ENCODE measurements around the gene EPRS1.
A peak's percentile ranks its signal among the peaks of the same experiment; 100 is the strongest.
"Not testable (repeated sequence)": the region's sequence is repeated elsewhere in the genome, so short reads cannot be mapped to it uniquely, and the experiment has no call there.

Gene EPRS1

DNA sequence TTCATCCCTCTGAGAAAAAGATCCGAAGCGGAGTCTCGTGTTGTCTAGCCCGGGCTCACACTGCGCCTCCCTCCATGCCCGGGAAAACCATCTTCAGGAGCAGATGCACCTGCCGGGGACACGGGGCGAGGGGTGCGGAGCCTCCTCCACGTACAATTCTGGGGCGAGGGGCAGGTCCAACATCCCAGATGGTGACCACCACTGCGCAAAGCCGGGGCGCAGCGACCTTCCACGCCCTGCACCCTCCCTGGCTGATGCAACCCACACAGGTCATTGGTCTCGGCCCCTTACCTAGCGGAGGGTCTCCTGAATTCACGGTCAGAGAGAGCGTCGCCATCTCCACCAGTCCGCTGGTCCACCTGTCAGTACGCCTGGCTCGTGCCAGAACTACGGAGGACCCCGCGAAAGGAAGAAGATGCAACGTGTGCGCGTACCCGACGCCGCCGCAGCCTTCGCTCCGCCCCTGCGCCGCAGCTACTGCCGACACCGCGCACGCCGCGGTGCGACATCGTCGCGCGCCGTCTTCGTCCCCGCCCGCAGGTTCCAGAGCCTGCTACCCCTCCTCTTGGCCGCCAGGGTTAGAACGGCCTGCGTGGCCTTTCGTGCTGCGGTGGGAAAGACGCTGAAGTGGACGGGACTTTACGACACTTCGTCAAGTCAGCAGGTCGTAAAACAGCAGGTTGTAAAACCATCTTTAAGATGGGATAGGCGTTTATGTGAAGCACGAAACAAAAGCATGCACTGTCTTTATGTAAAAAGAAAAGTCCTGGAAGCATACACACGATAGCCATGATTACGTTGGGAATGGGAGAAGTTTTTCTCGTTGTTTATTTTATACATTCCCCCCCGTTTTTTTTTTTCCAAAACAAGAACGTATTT is at the start of gene EPRS1:
Gene EPRS1, minus strand, starts transcription at position 454 of the 879 bp plus-strand sequence. Its CDS starts 117 bp downstream, at position 337.
- DNase-seq = peak; percentile 98

DNA sequence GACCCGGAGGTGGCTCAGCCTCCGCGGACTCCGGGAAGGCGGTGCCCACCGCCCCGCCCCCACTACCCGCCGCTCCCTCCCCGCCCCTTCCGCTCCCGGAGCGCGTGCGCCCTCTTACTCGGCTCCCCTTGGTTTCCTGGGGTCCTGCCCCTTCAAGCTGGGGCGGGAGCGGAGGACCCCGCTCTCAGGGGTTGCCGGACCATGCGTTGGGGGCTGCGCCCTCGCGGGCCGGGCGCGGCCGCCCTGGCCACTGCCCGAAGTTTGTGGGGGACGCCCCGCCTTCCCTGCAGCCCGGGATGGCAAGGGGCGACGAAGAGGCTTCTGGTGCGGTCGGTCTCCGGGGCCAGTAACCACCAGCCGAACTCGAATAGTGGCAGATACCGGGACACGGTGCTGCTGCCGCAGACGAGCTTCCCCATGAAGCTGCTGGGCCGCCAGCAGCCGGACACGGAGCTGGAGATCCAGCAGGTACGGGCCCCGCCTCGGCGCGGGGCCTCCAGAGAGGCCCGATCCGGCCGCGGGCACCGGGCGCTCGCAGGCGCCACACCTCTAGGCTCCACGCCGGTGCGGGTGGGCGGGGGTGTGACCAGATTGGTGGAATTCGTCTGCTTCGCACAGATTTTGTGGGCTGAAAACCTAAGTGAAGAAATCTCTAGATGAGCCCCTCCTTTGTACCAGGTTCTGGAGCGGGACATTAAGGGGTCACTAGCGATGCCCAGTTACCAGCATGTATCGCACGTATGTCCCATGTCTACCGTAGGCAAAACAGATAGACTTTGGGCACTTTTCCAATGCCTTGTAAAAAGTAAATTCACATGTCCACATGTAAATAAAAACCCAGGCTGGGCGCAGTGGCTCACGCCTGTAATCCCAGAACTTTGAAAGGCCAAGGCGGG is 48.0 kb upstream of the EPRS1 start, which contains the start of gene IARS2:
Gene IARS2, plus strand, starts transcription at position 117 of the 896 bp plus-strand sequence. Its CDS starts 85 bp downstream, at position 202.
- peak; percentile 85 for DNase-seq

GRCh38 chr1:220093361-220094015 is 47.2 kb upstream of the EPRS1 start:
- DNase-seq = no peak

DNA sequence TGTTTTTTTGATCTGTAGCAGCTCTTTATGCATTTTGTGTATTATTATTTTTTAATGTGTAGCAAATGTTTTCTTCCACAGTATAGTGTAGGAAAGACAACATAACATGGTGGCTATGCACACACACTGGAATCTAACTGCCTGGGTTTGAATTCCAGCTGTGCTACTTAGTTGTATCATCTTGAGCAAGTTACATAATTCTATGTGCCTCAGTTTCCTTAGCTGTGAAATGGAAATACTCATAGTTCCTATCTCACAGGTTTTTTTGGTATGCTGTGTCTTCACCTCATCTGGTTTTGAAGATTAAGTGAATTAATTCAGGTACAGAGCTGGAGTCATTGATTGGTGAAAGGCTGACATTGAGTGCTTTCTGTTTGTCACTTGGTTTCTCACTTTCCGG is 46.4 kb upstream of the EPRS1 start:
- no peak for DNase-seq

GRCh38 chr1:220089650-220090556 is 43.6 kb upstream of the EPRS1 start, which contains the start of gene BPNT1:
TSS of gene BPNT1 (minus strand) at chr1:220089788. CDS start at chr1:220079846, 9,942 bp downstream.
- DNase-seq = peak; percentile 93

DNA sequence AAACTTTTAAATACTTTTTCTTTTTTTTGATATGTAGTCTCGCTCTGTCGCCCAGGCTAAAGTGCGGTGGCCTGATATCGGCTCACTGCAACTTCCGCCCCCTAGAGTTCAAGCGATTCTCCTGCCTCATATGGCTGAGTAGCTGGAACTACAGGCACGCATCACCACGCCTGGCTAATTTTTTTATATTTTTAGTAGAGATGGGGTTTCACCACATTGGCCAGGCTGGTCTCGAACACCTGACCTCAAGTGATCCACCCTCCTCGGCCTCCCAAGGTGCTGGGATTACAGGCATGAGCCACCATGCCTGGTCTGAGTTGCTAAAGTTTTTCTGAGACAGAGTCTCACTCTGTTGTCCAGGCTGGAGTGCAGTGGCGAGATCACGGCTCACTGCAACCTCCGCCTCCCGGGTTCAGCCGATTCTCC is 40.0 kb upstream of the EPRS1 start:
- not testable (repeated sequence) for DNase-seq

GRCh38 chr1:220084460-220084859 is 38.2 kb upstream of the EPRS1 start:
- no peak for DNase-seq

DNA sequence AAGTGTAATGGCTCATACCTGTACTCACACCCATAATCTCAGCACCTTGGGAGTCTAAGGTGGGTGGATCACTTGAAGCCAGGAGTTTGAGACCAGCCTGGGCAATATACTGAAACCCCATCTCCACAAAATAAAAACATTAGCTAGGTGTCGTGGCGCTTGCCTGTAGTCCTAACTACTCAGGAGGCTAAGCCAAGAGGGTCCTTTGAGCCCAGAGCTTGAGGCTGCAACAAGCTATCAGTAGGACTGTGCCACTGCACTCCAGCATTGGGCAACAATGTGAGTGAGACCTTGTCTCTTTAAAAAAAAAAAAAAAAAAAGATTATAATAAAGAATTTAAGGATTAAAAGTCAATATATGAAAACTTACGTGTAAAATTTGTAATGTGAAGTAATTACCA is 31.6 kb upstream of the EPRS1 start:
- no peak for DNase-seq

GRCh38 chr1:220076861-220077762 is 30.8 kb upstream of the EPRS1 start:
- DNase-seq = no peak

- no peak for DNase-seq
Observed at GRCh38 chr1:220067269-220068204, 21.2 kb upstream of the EPRS1 start.

DNA sequence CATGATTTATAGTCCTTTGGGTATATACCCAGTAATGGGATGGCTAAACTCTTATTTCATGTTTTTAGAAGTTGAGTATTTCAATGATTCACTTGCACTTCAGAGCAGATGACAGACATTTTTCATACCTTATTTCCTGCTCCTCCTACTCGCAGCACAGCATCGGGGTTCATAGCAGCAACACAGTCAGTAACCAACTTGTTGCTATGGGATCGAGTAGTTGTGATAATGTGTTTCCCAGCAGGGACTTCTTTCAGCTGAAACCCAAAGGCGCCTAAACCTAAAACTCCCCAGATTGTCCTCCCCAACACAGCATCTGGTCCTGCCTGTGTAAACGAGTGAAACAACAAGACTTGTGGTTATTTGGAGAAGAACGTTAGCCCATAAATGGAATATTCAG is 16.3 kb upstream of the EPRS1 start:
- no peak for DNase-seq

DNA sequence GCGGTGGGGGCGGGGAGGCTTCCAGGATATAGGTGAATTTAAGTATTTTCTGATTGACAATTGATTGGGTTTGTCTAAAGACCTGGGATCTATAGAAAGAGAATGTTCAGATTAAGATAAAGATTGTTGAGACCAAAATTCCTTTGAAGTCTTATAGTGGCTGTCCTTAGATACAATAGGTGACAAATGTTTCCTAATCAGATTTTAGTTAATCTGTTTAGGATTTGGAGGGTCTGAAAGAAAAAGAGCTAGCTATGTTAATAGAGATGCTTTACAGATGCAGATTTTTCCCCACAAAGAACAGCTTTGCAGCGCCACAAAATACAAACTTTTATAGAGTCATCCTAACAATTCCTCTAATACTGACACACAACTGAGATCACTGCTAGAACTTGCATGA is 14.6 kb upstream of the EPRS1 start:
- DNase-seq = no peak

GRCh38 chr1:220056374-220056773 is 10.1 kb upstream of the EPRS1 start:
- no peak for DNase-seq

DNA sequence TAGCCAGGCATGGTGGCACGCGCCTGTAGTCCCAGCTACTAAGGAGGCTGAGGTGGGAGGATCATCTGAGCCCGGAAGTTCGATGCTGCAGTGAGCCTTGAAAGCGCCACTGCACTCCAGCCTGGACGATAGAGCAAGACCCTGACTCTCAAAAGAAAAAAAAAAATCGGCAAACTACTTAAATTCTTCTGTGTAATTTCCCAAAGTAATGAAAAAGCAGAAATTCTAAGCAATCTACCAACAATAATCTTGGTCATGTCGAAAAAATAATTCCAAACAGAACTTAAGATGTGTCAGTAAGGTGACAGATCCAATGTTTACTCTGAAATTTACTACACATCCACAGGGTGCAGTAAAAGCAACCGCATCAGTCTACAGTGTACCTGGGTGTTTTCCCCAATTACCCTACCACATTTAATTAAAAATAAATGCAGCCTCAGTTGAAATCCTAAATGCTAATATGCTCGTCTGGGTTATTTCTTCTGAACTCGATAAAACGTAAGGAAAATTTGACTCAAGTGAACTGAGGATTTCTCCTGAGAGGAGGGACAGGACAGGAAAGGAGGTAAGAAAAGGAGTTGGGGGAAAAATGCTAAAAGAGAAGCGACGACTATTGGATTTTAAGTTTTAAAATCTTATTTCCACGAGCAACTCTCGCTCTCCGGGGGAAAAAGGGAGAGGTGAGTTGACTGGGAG is 801 bp downstream of the EPRS1 start:
- DNase-seq = peak; percentile 14

- DNase-seq = no peak
Observed at GRCh38 chr1:220044678-220045355, 1.5 kb downstream of the EPRS1 start.

GRCh38 chr1:220043646-220044045 is 2.7 kb downstream of the EPRS1 start:
- no peak for DNase-seq

DNA sequence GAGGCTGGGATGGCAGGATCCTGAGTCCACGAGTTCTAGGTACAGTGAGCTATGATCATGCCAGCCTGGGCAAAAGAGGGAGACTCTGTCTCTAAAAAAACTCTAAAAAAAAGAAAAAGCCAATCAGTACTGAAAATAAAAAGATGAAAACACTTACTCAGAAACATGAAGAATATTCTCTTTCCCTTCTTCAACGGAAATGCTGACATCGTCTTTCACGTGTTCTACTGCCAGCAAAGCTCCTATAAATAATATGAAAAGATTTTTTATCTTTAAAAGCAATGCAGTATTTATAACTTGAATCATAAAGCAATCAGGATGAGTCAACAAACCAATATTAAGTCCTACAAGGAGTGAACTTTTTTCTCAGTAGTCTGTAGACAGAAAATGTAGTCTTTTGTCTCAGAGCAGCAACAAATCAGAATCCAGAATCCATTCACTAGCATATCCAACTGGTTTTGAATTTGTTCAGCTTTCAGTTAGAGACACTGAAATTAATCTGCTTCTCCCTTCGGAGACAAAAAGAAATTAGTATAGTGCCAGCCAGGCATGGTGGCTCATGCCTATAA is 6.2 kb downstream of the EPRS1 start:
- no peak for DNase-seq

DNA sequence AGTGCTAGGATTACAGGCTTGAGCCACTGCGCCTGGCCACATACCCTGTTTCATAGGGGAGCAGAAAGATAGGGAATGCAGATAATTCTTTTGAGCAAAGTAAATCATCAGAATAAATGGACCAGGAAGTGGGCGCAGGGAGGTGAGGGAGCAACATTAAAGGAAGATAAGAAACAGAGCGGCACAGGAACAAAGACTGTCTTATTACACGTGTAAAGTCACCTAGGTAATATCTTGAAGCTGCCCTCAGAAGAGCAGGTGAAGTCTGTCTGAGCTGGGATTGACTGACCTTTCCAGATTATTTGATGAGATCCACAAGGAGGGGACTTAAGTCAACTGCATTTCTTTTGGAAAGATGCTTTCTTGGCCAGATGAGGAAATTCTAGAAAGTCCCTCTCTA is 7.7 kb downstream of the EPRS1 start:
- no peak for DNase-seq

Measured in NCI-H2171 treated with DMSO at 0.1 percent for 48 hours (cell line).